ENCODE results near the gene SUGCT. TPM values are rescaled to one million over a fixed set of nuclear protein-coding genes. Genes with fewer than 3 reads are reported as not detected.

The SUGCT gene
- total and polyA plus RNA-seq, 2 experiments from 2014 or later = 21.4 to 57.8 TPM

DNA sequence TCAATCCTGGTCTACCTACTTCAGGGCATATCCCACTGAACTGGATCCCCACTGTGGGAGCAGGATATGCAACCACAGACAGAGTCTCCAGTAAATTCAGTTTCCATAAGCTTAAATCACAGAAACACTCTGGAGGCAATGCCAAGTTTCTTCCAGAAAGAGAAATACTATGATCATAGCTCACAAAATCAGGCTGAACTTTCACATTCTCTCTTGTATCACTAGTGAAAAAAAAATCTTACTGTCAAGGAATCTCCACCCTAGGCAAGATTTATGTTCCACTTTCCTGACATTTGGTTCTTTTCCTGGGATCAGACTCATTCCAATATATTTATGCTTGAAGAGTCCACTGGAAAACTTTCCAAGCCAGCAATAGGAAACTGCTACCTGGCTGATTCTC, 749.0 kb downstream of the SUGCT start:
- no peaks in the 10 kb centered on the region for H3K9me3 ChIP-seq (ENCODE audit: low read depth)
- H3K36me3 ChIP-seq = no peaks in the 10 kb centered on the region
- H3K27me3 ChIP-seq = no peaks in the 10 kb centered on the region
- TF ChIP-seq, protein P1, sequence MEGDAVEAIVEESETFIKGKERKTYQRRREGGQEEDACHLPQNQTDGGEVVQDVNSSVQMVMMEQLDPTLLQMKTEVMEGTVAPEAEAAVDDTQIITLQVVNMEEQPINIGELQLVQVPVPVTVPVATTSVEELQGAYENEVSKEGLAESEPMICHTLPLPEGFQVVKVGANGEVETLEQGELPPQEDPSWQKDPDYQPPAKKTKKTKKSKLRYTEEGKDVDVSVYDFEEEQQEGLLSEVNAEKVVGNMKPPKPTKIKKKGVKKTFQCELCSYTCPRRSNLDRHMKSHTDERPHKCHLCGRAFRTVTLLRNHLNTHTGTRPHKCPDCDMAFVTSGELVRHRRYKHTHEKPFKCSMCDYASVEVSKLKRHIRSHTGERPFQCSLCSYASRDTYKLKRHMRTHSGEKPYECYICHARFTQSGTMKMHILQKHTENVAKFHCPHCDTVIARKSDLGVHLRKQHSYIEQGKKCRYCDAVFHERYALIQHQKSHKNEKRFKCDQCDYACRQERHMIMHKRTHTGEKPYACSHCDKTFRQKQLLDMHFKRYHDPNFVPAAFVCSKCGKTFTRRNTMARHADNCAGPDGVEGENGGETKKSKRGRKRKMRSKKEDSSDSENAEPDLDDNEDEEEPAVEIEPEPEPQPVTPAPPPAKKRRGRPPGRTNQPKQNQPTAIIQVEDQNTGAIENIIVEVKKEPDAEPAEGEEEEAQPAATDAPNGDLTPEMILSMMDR (IDR thresholded peaks at IDR 0.05; ENCODE audit: low read depth, low read length) = no peak
- H3K4me3 ChIP-seq = no peak overlapping the region
- DNase-seq (ENCODE audit: low read depth in 1 of 2, low spot score in 1 of 2) = no peak
- no peak overlapping the region for H3K27ac ChIP-seq
- H3K4me1 ChIP-seq (ENCODE audit: low read depth) = no peaks in the 10 kb centered on the region

DNA sequence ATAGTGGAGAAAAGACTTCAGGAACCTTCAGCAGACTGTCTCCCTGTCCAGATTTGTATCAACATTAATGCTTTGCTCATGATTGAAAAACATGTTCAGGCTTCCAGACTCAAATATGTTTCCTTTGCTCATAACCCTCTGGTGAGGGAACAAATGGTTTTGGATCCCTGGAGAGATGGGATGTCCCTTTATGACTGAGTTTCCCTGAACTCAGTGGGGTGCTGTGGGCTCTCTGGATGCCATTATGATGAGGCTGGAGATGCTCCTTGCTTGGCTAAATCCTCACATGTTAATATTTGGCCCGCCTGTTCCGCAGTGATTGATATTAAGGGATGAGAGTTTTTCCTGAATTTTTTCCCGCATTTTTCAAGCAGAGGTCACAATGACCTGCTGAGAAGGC, 749.4 kb downstream of the SUGCT start:
- TF ChIP-seq, protein P1 (IDR thresholded peaks at IDR 0.05; ENCODE audit: low read depth, low read length) = no peak
- H3K9me3 ChIP-seq (ENCODE audit: low read depth) = no peaks in the 10 kb centered on the region
- H3K4me1 ChIP-seq (ENCODE audit: low read depth) = no peaks in the 10 kb centered on the region
- H3K4me3 ChIP-seq = no peak overlapping the region
- H3K27me3 ChIP-seq = no peaks in the 10 kb centered on the region
- DNase-seq (ENCODE audit: low read depth in 1 of 2, low spot score in 1 of 2) = no peak
- no peaks in the 10 kb centered on the region for H3K36me3 ChIP-seq
- no peak overlapping the region for H3K27ac ChIP-seq

DNA sequence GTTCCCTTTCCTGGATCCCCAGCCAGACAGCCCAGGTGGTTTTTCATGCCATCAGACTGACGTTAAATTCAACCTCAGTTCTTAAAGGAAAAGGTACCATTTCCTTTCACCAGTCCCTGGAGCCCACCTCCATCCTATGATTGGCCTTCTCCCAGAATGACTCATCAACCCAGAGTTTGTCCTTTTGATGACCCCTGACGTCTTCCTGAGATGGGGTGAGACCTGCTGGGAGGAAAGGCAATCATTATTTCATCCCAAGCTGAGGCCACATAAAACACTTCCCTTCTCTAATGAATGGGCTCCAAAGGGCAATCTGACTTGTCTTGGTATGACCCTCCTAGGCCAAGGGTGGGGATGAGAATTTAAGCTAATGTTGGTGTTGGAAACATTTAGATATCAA, 750.7 kb downstream of the SUGCT start:
- no peaks in the 10 kb centered on the region for H3K9me3 ChIP-seq (ENCODE audit: low read depth)
- no peaks in the 10 kb centered on the region for H3K4me1 ChIP-seq (ENCODE audit: low read depth)
- H3K4me3 ChIP-seq = no peak overlapping the region
- H3K36me3 ChIP-seq = no peaks in the 10 kb centered on the region
- TF ChIP-seq, protein P1 (IDR thresholded peaks at IDR 0.05; ENCODE audit: low read depth, low read length) = no peak
- peak in 1 of 2 donors; percentile 38 for DNase-seq (ENCODE audit: low read depth in 1 of 2, low spot score in 1 of 2)
- no peaks in the 10 kb centered on the region for H3K27me3 ChIP-seq
- H3K27ac ChIP-seq = no peak overlapping the region

DNA sequence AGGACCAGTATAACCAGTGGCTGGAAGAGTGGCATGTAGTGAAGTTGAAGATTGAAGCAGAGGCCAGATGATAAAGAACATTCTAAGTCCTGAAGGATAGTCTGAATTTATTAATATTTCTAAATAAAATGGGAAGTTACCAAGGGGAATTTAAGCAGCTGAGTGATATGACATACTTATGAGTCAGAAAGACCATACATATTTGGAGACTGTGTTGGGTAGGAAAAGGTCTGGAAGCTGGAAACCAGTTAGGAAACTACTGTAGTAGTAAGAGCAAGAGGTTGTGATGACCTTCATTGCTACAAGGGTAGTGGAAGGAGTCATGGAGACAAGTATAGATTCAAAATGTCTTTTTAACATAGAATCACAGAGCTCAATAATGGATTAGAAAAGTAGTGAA, 752.3 kb downstream of the SUGCT start:
- Histone ChIP-seq H3K27me3 (no peaks in the 10 kb centered on the region), H3K27ac (no peak overlapping the region), H3K4me3 (no peak overlapping the region), H3K36me3 (no peaks in the 10 kb centered on the region), H3K4me1 (ENCODE audit: low read depth) (no peaks in the 10 kb centered on the region), H3K9me3 (ENCODE audit: low read depth) (no peaks in the 10 kb centered on the region)
- TF ChIP-seq, protein P1 (IDR thresholded peaks at IDR 0.05; ENCODE audit: low read depth, low read length) = no peak
- no peak for DNase-seq (ENCODE audit: low read depth in 1 of 2, low spot score in 1 of 2)

DNA sequence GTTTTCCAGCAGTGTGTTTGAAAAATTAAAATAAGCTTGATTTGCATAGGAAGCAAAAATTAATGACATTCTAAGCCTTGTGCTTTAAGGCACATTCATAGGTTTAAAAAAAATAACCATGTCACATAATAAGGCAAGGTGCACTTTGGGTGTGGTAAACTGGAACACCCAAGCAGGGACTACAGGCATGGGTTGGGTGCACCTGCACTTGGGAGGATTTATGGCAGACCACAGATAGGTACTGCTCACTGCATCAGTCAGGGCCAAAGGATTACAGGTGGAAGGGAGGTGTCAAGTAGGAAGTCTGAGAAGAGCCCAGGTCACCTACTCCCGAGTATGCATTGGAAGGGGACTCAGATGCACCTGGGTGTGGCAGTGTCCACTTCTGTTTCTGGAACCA, 753.7 kb downstream of the SUGCT start:
- DNase-seq (ENCODE audit: low read depth in 1 of 2, low spot score in 1 of 2) = no peak
- no peak overlapping the region for H3K4me3 ChIP-seq
- H3K27ac ChIP-seq = no peak overlapping the region
- no peaks in the 10 kb centered on the region for H3K9me3 ChIP-seq (ENCODE audit: low read depth)
- H3K27me3 ChIP-seq = no peaks in the 10 kb centered on the region
- H3K4me1 ChIP-seq (ENCODE audit: low read depth) = no peaks in the 10 kb centered on the region
- H3K36me3 ChIP-seq = no peaks in the 10 kb centered on the region
- TF ChIP-seq, protein P1 (IDR thresholded peaks at IDR 0.05; ENCODE audit: low read depth, low read length) = no peak

DNA sequence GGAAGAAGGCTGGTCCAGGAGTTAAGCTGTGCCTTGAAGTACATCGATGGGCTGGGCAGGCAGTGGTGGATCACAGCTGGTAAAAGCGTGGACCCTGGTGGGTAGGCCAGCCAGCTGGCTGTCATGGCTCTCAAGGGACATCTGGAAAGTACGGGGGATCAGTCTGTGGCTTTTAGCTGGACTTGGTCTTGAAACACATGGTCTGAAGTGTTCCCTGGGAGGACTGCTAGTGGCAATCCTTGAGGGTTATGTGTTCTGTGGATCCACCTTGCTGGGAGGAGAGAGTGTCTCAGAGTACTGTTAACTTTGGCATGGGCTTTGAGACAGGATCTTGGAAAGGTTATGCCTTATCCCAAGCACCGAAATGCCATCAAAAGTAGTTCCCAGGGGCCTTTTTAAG, 754.3 kb downstream of the SUGCT start:
- TF ChIP-seq, protein P1 (IDR thresholded peaks at IDR 0.05; ENCODE audit: low read depth, low read length) = no peak
- no peak for DNase-seq (ENCODE audit: low read depth in 1 of 2, low spot score in 1 of 2)
- H3K4me3 ChIP-seq = no peak overlapping the region
- H3K4me1 ChIP-seq (ENCODE audit: low read depth) = no peaks in the 10 kb centered on the region
- H3K27me3 ChIP-seq = no peaks in the 10 kb centered on the region
- H3K36me3 ChIP-seq = no peaks in the 10 kb centered on the region
- no peak overlapping the region for H3K27ac ChIP-seq
- H3K9me3 ChIP-seq (ENCODE audit: low read depth) = no peaks in the 10 kb centered on the region

All from cardiac muscle cell (in vitro differentiated cells and primary cell).